ENCODE measurements around the gene RHOF.
A peak's percentile ranks its signal among the peaks of the same experiment; 100 is the strongest.

Gene RHOF

GRCh38 chr12:121793440-121793837 lies at the start of gene RHOF:
Gene RHOF (minus strand): TSS chr12:121793688. CDS start chr12:121793633, 55 bp downstream.
- peak in 1 of 2 experiments; percentile 69 for DNase-seq

- DNase-seq = no peak
Measured at GRCh38 chr12:121839993-121840761, 46.7 kb upstream of the RHOF start.

GRCh38 chr12:121839106-121839992 lies 45.9 kb upstream of the RHOF start:
- peak; percentile 98 to 99 for DNase-seq

GRCh38 chr12:121838126-121838525 lies 44.6 kb upstream of the RHOF start:
- no peak for DNase-seq

GRCh38 chr12:121837680-121838079 lies 44.2 kb upstream of the RHOF start:
- no peak for DNase-seq

GRCh38 chr12:121831571-121832245 lies 38.2 kb upstream of the RHOF start:
- DNase-seq = no peak

- no peak for DNase-seq
Measured at GRCh38 chr12:121830588-121831265, 37.2 kb upstream of the RHOF start.

- no peak for DNase-seq
Measured at GRCh38 chr12:121830134-121830533, 36.6 kb upstream of the RHOF start.

- DNase-seq = no peak
Measured at GRCh38 chr12:121829250-121829918, 35.9 kb upstream of the RHOF start.

- no peak for DNase-seq
Measured at GRCh38 chr12:121828826-121829225, 35.3 kb upstream of the RHOF start.

- no peak for DNase-seq
Measured at GRCh38 chr12:121828306-121828705, 34.8 kb upstream of the RHOF start.

GRCh38 chr12:121827351-121828099 lies 34.0 kb upstream of the RHOF start:
- no peak for DNase-seq

GRCh38 chr12:121826318-121827150 lies 33.0 kb upstream of the RHOF start:
- no peak for DNase-seq

GRCh38 chr12:121825041-121825523 lies 31.6 kb upstream of the RHOF start:
- no peak for DNase-seq

GRCh38 chr12:121823727-121824115 lies 30.2 kb upstream of the RHOF start:
- no peak for DNase-seq

- DNase-seq = no peak
Measured at GRCh38 chr12:121823101-121823726, 29.7 kb upstream of the RHOF start.

GRCh38 chr12:121822393-121823100 lies 29.1 kb upstream of the RHOF start:
- DNase-seq = no peak

- DNase-seq = no peak
Measured at GRCh38 chr12:121820056-121820455, 26.6 kb upstream of the RHOF start.
